Eye (tissue), 1 donor: ENCODE measurements around the gene KCNAB3.

Experiments used
- DNase-seq: peaks from one replicate; pipeline ENCODE4 v3.0.0-alpha.2; 2015

The KCNAB3 gene

GRCh38 chr17:7875804-7876370, 53.8 kb downstream of the KCNAB3 start:
- no peak for DNase-seq

GRCh38 chr17:7873051-7873450, 56.6 kb downstream of the KCNAB3 start:
- no peak for DNase-seq
